Activated CD4-positive, alpha-beta T cell treated with anti-CD3 and anti-CD28 coated beads, Interleukin-2, Interleukin-4, amounts not matched to agents 100 ng/mL and 50 ng/mL, durations not matched to agents 16 hours and 8 hours (primary cell): Measurements from ENCODE around the gene DST.

Source experiments
- DNase-seq: peaks from one replicate; pipeline ENCODE4 v3.0.0-alpha.2; 2020; ENCODE audit warnings: low spot score

The DST gene

DNA sequence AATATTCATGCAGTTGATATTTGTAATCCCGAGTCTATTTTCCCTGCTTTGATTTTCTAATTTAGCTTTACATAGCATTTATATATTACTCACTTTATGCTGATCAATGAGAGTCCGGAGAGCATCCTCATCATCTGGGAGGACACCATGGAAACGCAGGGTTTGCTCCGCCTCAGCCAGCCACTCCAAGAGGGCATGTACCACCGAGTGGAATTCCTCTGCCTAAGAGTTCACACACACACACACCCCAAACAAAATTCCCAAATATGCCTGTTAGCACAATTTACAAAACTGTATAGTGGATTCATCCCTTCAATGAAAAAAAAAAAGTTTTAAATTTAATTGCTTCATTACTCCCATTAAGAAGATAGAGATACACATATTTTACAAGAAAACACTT is 160.7 kb downstream of the DST start:
- DNase-seq, result no peak

DNA sequence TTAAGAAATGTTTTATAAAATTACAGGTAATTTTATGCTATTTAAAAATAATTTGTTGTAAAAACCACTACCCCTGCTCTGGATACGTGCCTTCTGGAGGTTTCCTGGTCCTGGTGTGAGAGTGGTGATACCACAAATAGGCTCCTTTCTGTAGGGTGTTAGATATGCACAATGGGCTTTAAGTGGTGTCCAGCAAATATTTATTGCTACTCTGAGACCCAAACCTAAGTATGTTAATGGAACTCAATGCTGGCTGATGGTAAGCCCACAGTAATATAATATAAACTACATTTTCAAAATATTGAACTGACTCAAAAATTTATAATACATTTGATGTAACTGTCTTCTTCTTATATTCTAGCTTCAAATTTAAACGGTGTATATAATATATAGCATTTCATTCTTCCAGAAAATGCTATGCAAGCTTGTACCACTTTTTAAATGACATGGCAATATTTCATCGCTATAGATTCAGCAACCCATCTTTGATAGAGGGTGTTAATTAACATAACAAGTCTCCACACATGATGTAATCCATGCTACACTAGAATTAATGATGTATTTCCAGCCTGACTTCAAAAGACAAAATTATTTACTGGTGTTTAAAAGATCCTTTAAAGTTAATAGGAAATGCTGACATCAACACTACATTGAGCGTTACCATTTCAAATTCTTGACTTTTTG is 161.9 kb downstream of the DST start:
- DNase-seq, result no peak

DNA sequence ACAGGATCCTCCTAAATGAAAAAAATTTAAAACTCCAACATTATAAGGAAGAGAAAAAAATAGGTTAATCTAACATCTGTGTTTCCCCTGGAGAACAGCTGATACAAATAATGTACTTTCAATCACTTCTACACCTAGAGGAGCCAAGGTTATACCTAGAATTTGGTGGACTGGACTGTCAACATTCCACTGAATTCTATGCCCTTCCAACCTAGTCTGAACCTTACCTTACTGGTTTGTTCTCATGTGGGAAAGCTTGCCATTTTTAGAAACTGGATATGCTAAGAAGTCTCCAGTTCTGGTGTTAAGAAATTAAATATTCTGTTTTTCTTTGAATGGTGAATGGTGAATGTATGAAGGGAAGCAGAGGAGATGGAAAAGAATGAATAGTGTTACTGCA is 162.4 kb downstream of the DST start:
- no peak for DNase-seq

DNA sequence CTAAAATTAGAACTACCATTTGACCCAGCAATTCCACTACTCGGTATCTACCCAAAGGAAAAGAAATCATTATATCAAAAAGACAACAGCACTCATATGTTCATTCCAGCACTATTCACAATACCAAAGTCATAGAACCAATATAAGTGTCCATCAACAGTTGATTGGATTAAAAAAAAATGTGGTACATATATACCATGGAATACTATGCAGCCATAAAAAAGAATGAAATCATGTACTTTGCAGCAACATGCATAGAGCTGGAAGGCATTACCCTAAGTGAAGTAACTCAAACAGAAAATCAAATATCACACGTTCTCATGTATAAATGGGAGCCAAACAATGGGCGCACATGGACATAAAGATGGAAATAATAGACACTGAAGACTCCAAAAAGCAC is 163.3 kb downstream of the DST start:
- DNase-seq, result no peak

DNA sequence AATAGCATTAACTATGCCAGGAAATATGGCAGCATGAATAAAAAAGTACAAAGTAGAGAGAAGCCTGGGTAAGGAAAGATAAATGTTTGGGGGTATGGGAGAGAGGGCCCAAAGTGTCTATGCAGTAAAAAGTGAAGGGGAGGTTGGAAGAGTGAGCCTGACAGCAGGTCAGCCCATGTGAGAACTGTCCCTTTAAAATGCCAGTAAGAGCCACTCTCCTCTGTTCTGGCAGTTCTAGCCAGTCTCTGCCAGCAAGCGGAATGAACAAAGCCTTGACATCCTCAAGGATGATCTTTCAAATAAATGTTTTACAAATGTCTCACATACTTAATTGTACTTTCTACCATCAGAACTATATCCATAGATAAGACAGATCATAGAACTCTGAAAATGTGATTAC is 164.5 kb downstream of the DST start:
- no peak for DNase-seq

DNA sequence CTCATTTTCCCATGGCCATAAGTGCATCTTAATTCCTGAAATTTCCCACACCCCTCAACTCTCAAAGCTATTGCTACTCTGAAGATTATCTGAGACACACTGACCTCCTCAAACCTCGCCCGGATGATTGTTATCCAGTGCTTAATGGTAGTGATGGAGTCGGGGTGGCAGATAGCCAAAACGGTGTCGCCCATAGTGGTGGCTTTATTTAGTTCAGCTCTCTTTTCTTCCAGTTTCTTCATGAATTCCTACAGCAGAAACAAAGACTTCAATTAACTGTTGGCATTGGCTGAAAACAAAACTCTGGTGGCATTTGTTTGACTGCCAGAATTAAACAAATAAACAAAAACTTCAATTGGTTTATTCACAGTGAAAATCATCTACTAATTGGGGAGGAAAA is 165.4 kb downstream of the DST start:
- DNase-seq, result no peak

DNA sequence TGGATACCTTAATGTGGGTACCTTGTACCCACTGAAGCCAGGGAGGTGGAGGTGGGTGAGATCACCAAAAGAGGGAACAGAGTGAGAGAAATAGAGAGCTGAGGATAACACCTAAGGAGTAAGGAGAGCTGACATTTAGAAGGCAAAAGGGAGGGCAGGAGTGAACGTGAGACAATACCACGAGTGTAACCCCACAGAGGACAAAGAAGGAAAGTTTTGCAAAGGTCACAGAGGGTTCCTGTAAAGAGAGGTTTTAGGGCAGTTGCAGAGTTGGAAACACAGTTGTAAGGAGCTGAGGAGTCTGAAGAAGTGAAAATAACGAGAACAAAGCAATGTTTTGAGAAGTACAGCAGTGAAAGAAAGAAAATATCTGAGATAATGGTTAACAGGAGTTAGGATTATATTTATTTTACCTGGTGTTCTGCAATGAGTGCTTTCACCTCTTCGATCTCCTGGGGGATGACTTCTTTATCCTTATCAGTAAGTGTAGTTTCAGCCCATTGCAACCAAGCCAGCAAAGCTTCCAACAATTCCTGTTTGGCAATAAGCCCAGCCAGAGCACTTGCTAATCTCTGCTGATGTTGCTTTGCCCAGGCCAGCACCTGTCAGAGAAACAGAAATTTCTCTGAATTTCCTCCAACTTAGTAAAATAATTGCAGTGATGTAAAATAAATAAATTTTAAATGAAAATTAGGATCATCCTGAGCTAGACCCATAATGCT is 166.8 kb downstream of the DST start:
- DNase-seq, result no peak

DNA sequence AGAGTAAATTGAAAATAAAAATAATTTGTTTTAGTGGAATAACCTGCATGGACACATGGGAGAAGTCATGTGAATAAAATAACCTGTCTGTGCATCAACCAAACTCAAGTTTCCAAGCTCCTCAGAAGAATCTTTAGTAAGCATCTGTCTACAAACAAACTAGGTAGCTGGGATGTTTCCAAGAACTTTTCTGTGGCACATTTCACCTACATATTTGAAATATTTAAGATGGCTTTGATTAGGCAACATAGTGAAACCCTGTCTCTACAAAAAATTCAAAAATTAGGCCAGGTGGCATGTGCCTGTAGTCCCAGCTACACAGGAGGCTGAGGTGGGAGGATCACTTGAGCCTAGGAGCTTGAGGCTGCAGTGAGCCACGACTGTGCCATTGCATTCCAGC is 168.2 kb downstream of the DST start:
- no peak for DNase-seq

DNA sequence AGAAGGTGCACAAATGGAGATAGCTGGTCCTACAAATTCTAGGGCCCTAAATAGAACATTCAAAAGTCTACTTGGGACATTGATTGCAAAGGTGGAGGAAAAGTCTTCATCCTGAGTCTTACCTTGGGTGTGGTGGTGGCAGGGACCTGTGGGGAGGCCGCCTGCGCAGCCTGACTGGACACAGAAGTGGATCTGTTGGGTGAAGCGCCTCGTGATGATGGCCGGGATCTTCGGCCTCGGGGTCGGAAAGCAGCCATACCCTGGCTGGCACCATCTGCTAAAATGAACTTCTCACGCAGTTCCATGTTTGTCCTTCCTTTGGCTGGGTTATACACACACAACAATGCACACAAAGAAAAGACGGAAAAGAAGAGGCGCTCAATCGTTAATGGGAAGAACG is 179.2 kb downstream of the DST start:
- no peak for DNase-seq

DNA sequence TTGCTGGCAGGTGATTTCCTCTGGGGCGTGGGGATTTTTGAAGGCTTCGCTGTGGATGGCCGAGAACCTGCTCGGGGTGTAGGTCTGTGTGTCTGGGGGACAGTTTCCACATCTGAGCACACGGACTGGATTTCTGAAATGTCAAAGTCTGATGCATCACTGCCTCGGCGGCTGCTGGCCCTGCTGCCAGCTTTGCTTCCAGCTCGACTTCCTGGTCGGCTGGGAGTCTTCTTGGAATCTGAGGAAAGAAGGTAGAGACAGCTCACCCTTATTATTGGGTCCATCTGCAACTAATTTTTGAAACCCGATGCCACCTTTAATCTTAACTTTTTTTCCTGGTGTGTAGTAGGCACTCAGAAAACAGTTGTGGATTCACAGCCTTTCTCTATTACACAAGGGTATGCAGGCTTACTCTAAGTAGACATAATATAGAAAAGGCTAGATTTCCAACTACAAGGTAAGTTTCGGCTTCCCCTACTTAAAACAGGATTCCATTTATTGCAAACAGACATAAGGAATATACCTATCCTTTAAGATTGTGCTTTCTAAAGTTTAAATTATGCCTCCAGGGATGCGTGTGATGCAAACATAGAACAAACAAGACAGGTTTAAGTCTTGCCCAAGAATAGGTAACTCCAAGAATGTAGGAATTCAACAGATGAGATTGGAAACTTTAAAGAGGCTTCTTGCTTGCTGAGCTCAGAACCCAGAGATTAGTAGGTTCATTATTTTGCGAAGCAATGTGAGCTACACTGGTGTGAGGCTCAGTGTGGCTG is 183.5 kb downstream of the DST start:
- DNase-seq, result no peak

DNA sequence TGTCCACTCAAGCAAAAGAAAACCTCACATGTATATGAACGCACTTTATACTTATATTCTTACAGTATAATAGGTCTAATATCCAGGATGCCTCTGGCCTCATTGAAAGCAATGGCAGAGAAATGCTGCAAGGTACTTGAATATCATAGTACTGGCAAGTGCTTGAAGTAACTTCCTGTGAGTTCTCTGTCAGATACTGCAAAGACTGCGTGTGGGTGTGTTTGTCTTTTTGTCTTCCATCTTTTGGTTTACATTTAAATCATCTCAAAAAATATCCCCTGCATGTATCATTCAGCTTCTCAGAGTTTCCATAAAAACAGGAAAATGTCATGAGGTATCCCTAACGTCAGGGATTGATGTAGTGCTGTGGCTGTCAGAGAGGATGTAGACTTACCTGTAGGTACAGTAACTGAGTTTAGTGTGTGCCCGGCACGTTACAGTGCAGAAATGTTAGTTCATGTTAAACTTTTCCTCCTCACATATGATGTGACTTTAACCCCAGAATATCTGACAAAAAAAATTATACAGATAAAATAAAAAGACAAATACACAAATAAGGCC is 184.3 kb downstream of the DST start:
- DNase-seq, result no peak

DNA sequence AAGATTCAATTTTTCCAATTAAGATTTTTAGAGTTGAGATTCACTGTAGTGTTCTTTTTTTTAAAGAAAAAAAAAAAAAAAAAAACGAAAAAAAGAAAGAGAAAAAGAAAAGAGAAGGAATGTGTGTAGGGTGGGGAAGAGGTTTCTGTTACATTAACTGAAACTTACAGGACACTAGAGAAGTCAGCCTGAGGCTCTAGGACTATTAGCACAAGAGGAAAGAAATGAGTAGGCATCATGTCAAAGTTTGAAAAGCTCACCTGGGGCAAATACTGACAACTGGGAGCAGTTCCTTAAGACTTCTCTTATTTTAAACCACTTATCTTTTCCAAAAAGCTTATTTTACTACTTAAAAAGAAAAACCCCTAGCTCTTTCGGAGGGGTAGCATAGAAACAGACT is 185.9 kb downstream of the DST start:
- no peak for DNase-seq

DNA sequence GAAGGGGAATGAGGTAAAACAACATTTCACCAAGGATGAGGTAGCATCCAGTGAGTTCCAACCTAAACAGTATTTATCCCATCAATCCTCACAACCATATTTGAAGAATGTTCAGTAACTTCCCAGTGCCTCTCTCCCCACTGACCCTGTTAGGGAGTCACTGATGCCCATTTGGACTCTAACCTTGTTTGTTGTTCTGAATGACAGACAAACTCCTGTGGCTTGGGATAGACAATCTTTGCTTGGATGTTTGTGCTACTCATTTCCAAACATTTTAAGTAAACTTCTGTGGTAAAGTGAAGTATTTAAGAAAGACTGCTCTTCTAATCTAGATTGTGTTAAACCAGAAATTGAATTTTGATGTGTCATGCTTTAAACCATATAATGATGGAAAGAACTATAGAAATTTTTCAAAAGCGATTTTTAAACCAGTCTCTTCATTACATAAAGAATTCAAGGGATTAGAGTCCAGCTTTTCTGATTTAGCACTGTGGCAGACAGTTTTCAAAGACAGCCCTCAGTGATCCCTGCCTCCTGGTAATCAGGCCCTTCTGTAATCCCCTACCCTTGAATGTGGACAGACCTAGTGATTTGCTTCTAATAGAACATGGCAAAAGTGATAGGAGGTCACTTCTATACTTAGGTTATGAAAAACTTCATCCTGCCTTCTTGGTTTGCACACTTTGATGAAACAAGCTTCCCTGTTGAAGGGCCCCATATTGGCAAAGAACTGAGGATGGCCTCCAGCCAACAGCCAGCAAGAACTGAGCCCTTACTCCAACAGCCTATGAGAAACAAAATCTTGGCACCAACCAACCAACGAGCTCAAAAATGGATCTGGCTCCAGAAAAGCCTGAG is 191.6 kb downstream of the DST start:
- no peak for DNase-seq

DNA sequence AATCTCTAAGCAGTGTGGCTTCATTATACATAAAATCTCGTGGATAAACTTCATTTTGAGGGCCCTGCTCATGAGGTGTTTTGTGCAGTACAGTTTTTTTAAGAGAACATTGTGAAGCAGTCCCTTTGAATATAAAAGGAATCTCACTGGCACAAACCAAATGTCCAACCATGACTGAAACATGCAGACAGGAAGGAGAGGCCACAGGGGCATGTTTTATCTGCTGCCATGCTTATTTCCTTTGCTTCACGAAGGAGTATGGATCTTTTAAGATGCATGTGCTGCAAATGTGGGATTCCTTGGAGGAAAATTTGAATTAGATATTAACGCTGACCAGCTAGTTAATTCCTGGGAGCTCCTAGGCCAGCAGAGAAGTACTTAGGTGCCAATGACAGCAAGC is 192.3 kb downstream of the DST start:
- DNase-seq, result no peak

DNA sequence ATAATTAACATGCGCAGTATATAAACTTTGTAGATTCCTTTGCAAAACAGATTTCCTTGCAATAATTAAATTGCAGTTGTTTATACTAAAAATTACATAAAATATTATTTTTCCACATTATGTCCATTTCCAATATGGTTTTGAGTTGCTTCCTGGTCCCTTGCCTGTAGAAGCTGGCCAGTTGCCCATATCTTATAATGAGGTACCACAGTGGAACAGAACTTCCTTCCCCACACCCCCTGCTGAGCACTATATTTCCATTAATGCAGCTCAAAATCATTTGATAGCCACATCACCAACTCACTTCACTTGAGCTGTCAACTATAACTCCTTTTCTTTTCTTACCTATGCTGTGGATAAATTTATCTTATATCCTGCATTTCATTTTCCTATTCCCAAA is 194.6 kb downstream of the DST start:
- DNase-seq, result no peak

DNA sequence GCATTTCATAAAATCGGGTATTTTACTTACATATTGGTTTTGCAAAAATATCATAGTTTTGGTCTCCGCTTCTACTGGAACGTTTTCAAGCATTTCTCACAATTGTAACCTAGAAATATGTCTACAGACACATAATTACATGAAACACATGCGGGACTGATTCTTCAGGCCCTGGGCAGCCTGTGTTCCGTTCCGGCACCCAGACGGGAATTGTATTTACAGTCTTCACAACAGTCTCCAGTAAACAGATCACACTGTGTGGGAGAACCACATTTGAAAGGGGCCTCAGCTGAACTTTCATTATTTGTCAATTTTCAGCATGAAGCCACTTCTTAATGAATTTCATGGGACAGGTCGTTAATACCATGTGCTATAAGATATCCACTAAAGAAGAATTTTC is 196.9 kb downstream of the DST start:
- no peak for DNase-seq

DNA sequence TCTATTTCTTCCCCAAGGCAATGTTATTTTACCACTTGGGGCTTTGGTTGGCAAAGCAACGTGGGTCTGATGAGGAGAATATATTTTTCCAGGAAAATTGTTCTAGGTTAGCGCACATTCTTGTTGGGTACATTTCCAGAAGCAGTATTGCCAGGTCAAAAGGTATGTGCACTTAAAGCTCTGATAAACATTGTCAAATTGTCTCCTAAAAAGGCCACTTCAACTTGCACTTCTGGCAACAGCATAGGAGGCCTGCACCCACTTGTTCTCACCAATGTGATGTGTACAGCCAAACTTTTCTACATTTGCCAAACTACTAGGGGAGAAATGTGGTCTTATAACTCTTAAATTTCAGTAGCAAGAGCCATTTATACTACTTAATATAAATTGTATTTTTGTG is 197.8 kb downstream of the DST start:
- no peak for DNase-seq

DNA sequence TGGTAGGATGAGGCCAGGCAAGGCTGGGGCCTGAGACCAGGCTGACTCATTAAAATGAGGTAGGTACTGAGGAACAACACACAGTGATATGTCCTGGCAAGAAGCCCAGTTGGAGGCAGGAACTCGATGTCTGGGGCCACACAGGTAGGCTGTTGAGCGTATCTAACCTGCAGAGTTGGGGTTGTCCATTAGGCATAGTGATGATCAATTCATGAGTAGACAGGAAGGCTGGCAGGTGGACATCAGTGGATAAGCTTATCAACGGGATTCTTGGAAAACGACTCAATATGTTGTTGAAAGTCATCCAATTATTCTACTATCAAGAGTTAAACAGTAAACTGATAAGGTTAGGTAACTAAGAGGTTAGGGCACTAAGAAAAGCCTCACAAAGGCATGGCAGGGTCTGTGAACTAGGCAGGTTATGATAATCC is 202.1 kb downstream of the DST start:
- DNase-seq, result no peak

DNA sequence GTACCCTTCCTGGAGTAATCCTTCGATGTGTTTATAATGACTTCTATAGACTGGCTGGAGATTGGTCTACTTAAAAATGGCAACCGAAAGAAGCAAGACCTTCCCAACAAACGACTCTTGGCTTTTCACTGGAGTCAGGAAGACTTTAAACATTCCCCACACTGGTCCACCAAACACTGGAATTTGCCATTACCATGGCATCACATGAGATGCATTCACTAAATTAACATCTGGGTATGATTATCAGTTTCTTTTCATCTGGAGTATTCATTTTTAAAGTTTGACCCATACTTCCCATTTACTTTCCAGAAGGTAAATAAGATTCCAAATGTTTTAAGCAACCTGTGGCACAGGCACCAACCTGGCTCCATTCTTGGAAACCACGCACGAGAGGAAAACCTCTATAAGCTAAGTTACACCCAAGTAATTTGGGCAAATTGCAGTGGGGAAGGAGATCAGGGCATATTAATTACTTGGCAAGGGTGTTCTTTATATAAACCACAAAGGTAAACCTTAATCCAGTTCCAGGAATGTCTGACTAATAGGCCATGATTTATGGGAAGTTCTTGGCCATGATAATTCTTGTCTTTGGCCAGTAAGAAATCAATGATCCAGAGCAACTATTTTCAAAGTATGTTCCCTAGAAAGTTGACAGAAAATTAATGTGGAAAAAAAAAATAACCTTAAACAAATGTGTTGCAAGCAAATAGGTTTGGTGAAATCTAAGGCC is 205.4 kb downstream of the DST start:
- no peak for DNase-seq

DNA sequence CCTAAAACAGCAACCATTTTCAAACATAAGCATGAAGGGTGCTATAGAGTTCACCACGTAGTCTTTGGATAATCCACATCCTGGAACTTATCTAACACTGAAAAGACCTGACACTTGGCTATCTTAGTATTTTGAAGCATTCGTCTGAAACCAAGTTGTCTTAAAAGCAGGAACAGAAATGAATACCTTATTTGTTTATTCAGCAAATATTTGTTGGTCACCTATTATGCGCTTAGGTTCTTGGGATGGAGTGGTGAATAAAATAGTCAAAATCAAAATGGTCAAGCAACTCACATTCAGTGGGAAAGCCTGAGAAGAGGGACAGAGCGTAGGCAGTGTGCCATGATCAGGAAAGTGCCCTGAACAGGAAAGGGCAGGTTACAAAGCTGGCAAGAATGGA is 206.9 kb downstream of the DST start:
- DNase-seq, result no peak

DNA sequence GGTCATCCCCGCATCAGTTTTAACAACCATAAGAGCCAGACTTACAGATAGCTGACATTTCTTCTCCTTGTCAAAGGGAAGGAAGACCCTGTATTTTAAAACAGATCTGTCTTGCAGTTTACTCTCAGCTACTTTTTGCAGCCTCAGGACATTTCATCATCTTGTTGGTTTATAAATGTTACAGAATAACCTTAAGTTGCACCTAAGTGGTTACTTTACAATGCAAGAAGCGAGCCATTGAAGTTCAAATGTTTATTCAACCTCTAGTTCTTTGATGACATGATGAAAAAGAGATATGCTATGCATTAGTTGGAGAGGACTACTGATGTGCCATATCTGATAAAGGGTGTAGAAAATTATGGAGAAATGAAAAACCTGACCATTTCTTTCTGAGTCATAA is 207.4 kb downstream of the DST start:
- DNase-seq, result no peak
